GM18867 (cell line): ENCODE results near the gene LILRA1.
"Not testable (repeated sequence)": the region's sequence is repeated elsewhere in the genome, so short reads cannot be mapped to it uniquely, and the experiment has no call there.

Experiments
- ATAC-seq: cut with Tn5 transposase; IDR thresholded peaks from one replicate; pipeline ENCODE4 v1.9.1; 2021; ENCODE audit warnings: mild to moderate bottlenecking, moderate library complexity; ENCODE audit not compliant: unreplicated experiment

The LILRA1 gene

DNA sequence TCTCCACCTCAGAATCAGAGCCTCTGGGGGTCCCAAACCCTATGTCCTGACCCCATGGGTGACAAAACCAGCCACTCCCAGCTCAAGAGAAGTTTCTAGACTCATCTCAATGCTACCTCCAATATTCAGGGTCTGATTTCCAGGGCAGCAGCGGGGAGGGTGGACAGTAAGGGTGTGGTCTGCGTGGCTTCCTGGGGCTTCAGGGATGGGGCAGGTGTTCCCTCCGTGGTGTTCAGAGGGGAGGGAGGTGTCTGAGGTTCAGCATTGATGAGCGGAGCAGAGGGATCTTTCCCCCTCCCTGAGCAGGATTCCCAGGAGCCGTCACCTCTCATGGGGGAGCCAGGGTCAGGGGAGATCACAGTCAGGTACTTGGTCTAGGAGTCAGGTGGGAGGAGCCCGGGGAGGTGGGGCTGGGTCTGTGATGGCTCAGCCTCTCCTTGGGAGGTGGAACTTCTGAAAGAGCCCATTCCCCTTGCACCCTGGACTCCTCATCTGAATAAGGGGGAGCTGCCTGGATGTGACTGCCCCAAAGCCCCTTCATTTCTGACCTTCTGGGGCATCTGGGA is 16.9 kb upstream of the LILRA1 start:
- no peak for ATAC-seq

DNA sequence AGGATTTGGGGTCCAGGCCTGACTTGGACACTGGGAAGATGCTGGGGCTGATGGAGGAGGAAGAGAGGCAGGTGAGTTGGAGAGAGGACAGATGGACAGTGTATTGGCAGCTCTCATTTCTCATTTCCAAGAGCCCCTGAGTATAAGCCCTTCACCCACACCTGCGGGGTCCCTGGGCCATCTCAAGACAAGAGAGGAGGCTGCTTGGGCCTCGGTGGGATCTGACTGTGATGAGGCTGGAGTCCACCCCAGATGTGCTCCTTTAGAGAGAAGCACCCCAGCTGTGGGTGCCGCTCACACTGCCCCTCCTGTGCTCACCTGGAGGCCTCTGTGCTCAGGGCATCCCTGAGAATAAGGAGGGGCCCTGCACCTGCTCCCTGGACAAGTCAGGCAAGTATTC is 16.1 kb upstream of the LILRA1 start:
- ATAC-seq, result no peak

DNA sequence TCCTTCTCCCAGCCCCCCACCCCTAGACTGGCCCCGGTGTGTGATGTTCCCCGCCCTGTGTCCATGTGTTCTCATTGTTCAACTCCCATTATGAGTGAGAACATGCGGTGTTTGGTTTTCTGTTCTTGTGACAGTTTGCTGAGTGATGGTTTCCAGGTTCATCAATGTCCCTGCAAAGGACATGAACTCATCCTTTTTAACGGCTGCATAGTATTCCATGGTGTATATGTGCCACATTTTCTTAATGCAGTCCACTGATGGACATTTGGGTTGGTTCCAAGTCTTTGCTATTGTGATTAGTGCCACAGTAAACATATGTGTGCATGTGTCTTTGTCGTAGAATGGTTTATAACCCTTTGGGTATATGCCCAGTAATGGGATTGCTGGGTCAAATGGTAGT is 15.2 kb upstream of the LILRA1 start:
- not testable (repeated sequence) for ATAC-seq

DNA sequence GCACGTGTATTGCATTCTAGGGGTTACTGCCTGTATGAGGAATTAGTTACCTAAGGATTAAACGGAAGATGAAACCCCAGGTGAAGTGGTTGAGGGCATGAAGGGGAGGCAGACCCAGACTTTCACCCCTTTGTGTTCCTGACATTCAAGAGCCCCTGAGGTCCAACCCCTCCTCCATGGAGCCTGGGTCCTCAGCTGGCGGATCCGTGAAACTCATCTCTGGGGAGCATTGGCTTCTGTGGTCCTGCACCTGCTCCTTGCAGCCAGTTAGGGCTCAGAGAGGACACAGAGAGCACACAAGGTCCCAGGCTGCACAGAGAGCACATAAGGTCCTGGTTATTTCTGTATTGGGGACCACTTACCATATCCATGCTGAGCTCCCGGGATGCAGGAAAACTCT is 7.0 kb upstream of the LILRA1 start:
- no peak for ATAC-seq

- ATAC-seq, result no peak
These were observed 6.4 kb upstream of the LILRA1 start for GRCh38 chr19:54587026-54587425.

DNA sequence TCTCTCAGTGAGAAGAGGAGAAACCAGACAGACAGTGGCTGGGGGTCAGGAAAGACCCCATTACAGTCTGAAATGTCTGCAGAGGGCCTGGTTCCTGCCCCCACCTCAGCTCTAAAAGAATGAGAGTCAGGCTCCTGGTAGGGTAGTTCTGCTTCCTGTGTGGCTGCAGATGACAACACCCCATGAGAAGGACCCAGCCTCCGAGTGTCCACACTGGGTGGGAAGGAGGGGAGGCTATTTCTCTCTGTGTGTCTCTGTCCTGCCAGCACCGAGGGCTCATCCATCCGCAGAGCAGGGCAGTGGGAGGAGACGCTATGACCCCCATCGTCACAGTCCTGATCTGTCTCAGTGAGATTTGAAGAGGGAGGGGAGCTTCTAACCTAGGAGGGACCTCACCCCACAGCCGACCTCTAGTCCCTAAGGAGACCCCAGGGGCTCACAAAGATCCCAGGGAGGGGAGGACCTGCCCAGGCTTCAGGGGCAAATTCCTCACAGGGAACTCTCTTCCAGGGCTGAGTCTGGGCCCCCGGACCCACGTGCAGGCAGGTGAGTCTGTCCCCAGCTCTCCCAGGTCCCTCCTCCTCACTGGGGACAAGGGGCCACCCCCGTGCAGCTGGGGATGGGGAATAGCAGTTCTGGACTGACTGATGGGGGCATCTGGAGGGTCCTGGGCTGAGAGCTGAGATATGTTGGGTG is 647 bp downstream of the LILRA1 start:
- ATAC-seq, result not testable (repeated sequence)

DNA sequence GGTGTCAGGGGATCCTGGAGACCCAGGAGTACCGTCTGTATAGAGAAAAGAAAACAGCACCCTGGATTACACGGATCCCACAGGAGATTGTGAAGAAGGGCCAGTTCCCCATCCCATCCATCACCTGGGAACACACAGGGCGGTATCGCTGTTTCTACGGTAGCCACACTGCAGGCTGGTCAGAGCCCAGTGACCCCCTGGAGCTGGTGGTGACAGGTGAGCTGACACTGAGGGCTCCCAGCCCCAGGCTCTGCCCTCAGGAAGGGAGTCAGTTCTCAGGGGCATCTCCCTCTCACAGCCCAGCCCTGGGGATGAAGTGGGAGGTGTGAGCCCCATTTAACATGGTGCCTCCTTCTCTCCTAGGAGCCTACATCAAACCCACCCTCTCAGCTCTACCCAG is 1.3 kb downstream of the LILRA1 start:
- ATAC-seq, result no peak

- not testable (repeated sequence) for ATAC-seq
These were observed 2.4 kb downstream of the LILRA1 start for GRCh38 chr19:54595680-54596436.

DNA sequence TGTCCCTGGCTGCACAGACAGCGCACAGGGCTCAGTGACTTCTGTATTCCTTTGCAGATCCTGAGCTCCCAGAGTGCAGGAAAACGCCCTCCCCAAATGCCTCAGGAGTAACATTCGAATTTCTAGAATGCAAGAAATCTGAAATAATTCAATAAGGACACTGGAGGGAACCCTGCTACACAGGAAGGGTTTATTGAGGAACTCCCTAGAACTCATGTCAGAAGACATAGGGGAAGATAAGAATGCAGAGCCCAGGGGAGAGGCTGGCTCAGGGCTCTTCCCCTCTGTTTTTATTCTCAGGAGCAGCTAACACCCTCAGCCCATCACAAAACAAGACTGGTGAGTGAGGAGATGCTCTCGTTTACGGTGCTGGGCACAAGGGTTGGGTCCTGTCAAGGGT is 6.8 kb downstream of the LILRA1 start:
- ATAC-seq, result no peak

- ATAC-seq, result no peak
These were observed 12.8 kb downstream of the LILRA1 start for GRCh38 chr19:54606230-54606629.

- ATAC-seq, result no peak
These were observed 13.7 kb downstream of the LILRA1 start for GRCh38 chr19:54606891-54607784.

GRCh38 chr19:54607785-54608150 is 14.3 kb downstream of the LILRA1 start:
- no peak for ATAC-seq

DNA sequence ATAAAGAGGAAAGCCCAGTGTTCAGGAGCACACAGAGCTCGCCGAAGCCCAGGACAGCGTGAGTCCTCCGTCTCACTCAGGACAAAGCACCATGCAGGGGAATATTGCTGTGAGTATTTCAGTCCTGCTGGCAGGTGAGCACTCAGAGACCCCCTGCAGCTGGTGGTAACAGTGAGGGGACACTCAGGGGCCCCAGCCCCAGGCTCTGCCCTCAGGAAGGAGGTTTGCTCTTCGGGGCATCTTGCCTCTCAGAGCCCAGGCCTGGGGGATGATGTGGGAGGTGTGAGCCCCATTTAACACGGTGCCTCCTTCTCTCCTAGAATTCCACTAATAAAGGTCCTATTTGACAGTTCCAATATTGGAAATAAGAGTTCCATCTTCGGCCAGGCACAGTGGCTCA is 14.8 kb downstream of the LILRA1 start:
- no peak for ATAC-seq

GRCh38 chr19:54608792-54609191 is 15.4 kb downstream of the LILRA1 start:
- ATAC-seq, result no peak

GRCh38 chr19:54609356-54609791 is 15.9 kb downstream of the LILRA1 start:
- no peak for ATAC-seq

DNA sequence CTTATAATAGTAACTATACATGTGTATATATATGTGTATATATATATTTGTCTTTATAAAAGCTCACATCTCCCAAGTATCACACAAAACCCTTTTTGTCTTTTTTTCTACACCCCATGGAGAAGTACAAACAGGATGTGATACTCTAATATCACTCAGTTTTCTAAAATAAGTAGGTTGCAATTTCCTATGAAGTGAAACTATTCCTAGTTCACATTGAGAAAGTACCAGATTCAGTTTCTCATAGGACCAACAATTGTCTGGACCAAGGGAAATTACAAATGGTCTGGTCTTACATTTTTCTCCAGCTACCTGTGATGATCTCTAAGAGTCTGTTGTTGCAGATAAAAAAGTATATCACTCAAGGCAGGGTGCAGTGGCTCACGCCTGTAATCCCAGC is 19.0 kb downstream of the LILRA1 start:
- ATAC-seq, result no peak

DNA sequence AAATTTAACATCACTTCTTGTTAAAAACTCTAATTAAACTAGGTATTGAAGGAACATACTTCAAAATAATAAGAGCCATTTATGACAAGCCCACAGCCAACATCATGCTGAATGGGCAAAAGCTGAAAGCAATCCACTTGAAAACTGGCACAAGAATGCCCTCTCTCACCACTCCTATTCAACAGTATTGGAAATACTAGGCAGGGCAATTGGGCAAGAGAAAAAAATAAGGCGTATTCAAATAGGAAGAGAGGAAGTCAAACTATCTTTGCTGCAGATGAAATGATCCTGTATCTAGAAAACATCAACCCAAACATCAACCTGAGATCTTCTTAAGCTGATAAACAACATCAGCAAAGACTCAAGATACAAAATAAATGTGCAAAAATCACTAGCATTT is 21.3 kb downstream of the LILRA1 start:
- ATAC-seq, result no peak

DNA sequence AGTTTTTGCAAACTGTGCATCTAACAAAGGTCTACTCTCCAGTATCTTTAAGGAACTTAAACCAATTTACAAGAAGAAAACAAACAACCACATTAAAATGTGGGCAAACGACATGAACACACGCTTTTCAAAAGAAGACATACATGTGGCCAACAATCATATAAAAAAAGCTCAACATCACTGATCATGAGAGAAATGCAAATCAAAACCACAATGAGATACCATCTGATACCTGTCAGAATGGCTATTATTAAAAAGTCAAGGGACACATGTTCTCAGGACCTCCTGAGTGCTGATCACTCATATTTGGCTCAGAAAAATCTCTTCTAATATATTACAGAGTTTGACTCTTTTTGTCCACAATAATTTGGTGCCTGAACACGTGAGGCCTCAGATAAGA is 22.6 kb downstream of the LILRA1 start:
- ATAC-seq, result peak; percentile 42

GRCh38 chr19:54616821-54617560 is 23.6 kb downstream of the LILRA1 start:
- peak; percentile 81 for ATAC-seq

- no peak for ATAC-seq
These were observed 27.0 kb downstream of the LILRA1 start for GRCh38 chr19:54620464-54620863.

- no peak for ATAC-seq
These were observed 29.0 kb downstream of the LILRA1 start for GRCh38 chr19:54622431-54622830.
